Thyroid gland (tissue), 4 donors: ENCODE results near the gene LRRN4CL. TPM values are rescaled to one million over a fixed set of nuclear protein-coding genes. Genes with fewer than 3 reads are reported as not detected.
A peak's percentile ranks its signal among the peaks of the same experiment; 100 is the strongest.
"Not testable (repeated sequence)": the region's sequence is repeated elsewhere in the genome, so short reads cannot be mapped to it uniquely, and the experiment has no call there.

ENCODE experiments used
- DNase-seq, 2 donors: peaks; one replicate each; pipeline ENCODE4 v3.0.0-alpha.2; 2019
- H3K27ac ChIP-seq, 3 donors: fragments of 200-600 bp; sonication (generic); 1 replicate in 2 of 3; 2 replicates in 1 of 3; pipeline ENCODE4 v1.5.1; 2016 to 2019; ENCODE audit warnings: mild to moderate bottlenecking in 1 of 3, moderate library complexity in 1 of 3
- H3K27me3 ChIP-seq: fragments of 200-600 bp; sonication (generic); one replicate; pipeline ENCODE4 v1.5.1; 2019
- H3K36me3 ChIP-seq, 2 donors: fragments of 200-600 bp; sonication (generic); one replicate each; pipeline ENCODE4 v1.5.1; 2016 to 2019
- H3K4me1 ChIP-seq, 2 donors: fragments of 200-600 bp; sonication (generic); one replicate each; pipeline ENCODE4 v1.5.1; 2017 to 2019
- H3K4me3 ChIP-seq, 3 donors: fragments of 200-600 bp; sonication (generic); replicated peaks in 1 of 3; 1 replicate in 2 of 3; 2 replicates in 1 of 3; pipeline ENCODE4 v1.5.1; 2016; ENCODE audit warnings: mild to moderate bottlenecking in 1 of 3
- H3K9me3 ChIP-seq: fragments of 200-600 bp; sonication (generic); one replicate; pipeline ENCODE4 v1.5.1; 2017
- CTCF ChIP-seq, 6 experiments: fragments of 200-600 bp in 3 of 6; fragments of 450-650 bp in 3 of 6; sonication (generic) in 3 of 6; IDR thresholded peaks; one replicate each; pipeline ENCODE4 v1.5.1; 2016 to 2019; ENCODE audit warnings: antibody characterized with exemption in 6 of 6, mild to moderate bottlenecking in 2 of 6, inconsistent platforms in 1 of 6, moderate library complexity in 1 of 6
- POLR2A ChIP-seq, 2 donors: fragments of 450-650 bp; IDR thresholded peaks; one replicate each; pipeline ENCODE4 v1.6.1; 2017; ENCODE audit warnings: antibody characterized with exemption in 2 of 2, mild to moderate bottlenecking in 2 of 2, moderate library complexity in 1 of 2
- WGBS, 2 donors: methylation state at CpG; one replicate each; pipeline ENCODE4 v1.1.5; 2017; 5-methylcytosine and 5-hydroxymethylcytosine counted together
- intact Hi-C: fragments of 100-400 bp; cut with DNase I; formaldehyde crosslinking; loops from one replicate; pipeline ENCODE4 v1.15.1; 2023
- total RNA-seq, 4 donors: library from RNA; depleted of rRNA; stranded (reverse); fragments of >200 nt; gene quantifications; one replicate each; pipeline ENCODE4 v1.2.3, GENCODE V29; 2016

The LRRN4CL gene
- total RNA-seq, 4 donors from 2014 or later: 2.5 to 18.3 (median 9.0) TPM

GRCh38 chr11:62652161-62653006 lies 36.9 kb downstream of the LRRN4CL start:
- intact Hi-C loops: no loop called here
- H3K4me1 ChIP-seq: peaks cover 6 to 11% of the 10 kb centered on the region in 2 donors

GRCh38 chr11:62650283-62650682 lies 39.0 kb downstream of the LRRN4CL start:
- DNase-seq, intact Hi-C loops, H3K4me3 ChIP-seq, H3K27ac ChIP-seq, H3K9me3 ChIP-seq, H3K27me3 ChIP-seq: not testable (repeated sequence)
- Histone ChIP-seq H3K4me1 (peaks cover 16 to 18% of the 10 kb centered on the region in 2 donors), H3K36me3 (peaks cover 0 to 16% of the 10 kb centered on the region in 2 donors)
- 96 to 97% methylated on average over 12 of the region's 12 CpGs for WGBS, 2 donors

More at GRCh38 chr11:62652161-62653006, 36.9 kb downstream of the LRRN4CL start:
- TF ChIP-seq POLR2A (IDR thresholded peaks at IDR 0.05): no peak
- TF ChIP-seq CTCF (IDR thresholded peaks at IDR 0.05): no peak
- 46 to 66% methylated on average over 9 to 12 of the region's 16 CpGs for WGBS, 2 donors
- peak overlapping the region; percentile 46 to 61 (median 60) for H3K4me3 ChIP-seq
- H3K27me3 ChIP-seq: no peaks in the 10 kb centered on the region
- peaks cover 0 to 16% of the 10 kb centered on the region in 2 donors for H3K36me3 ChIP-seq
- DNase-seq: no peak
- no peaks in the 10 kb centered on the region for H3K9me3 ChIP-seq
- peak overlapping the region; percentile 69 to 77 (median 76) for H3K27ac ChIP-seq

GRCh38 chr11:62649486-62649885 lies 39.8 kb downstream of the LRRN4CL start:
- no peak for DNase-seq
- Histone ChIP-seq H3K4me1 (peaks cover 19 to 22% of the 10 kb centered on the region in 2 donors), H3K4me3 (no peak overlapping the region), H3K9me3 (no peaks in the 10 kb centered on the region), H3K36me3 (peaks cover 0 to 16% of the 10 kb centered on the region in 2 donors), H3K27ac (no peak overlapping the region), H3K27me3 (no peaks in the 10 kb centered on the region)
- WGBS, 2 donors: 93% methylated on average over 11 of the region's 11 CpGs
- TF ChIP-seq POLR2A (IDR thresholded peaks at IDR 0.05) (no peak), CTCF (IDR thresholded peaks at IDR 0.05) (no peak)
- intact Hi-C loops: no loop called here

GRCh38 chr11:62648967-62649364 lies 40.4 kb downstream of the LRRN4CL start:
- H3K4me1 ChIP-seq: peaks cover 19 to 22% of the 10 kb centered on the region in 2 donors
- TF ChIP-seq CTCF (IDR thresholded peaks at IDR 0.05) (no peak), POLR2A (IDR thresholded peaks at IDR 0.05) (no peak)
- H3K36me3 ChIP-seq: peaks cover 0 to 18% of the 10 kb centered on the region in 2 donors
- no peaks in the 10 kb centered on the region for H3K27me3 ChIP-seq
- intact Hi-C loops: no loop called here
- H3K4me3 ChIP-seq: no peak overlapping the region
- no peaks in the 10 kb centered on the region for H3K9me3 ChIP-seq
- no peak for DNase-seq
- H3K27ac ChIP-seq: no peak overlapping the region
- WGBS, 2 donors: 92 to 93% methylated on average over 11 of the region's 11 CpGs

DNA sequence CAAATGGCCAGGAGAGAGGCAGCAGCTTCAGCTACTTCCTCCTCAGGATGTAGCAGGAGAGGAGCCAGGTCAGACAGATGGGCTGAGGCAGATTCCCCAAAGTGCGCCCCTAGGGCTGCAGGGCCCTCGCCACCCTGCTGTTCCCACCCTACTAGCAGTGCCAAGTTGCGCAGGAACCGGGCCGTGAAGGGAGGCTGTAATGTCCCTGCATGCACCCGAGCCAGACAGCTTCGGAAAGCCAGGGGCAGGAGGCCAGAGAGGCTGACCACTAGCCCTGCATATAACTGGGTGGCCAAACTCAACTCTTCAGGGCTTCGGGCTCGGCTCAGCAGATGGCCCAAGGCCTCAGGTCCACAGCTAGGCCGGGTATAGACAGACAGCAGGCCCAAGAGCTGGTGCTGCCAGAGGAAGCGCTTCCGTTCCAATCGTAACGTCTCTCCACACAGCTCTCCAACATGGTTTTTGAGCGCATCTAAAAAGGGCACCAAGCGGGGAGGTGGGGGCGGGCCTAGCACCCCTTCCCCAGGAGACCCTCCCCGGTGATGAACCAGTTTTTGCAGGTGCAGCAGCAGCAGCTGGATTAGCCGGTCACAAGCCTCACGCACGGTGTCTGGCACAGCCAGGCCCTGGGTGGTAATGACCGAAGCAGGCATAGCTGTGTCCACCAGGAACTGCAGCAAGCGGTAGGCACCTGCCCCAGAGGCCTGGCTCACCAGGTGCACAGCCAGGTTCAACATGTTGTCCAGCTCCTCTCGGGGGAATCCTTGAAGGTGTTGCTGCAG lies 41.0 kb downstream of the LRRN4CL start:
- H3K4me1 ChIP-seq: peaks cover 19 to 22% of the 10 kb centered on the region in 2 donors
- DNase-seq: no peak
- 91 to 95% methylated on average over 18 to 19 of the region's 24 CpGs for WGBS, 2 donors
- no peaks in the 10 kb centered on the region for H3K9me3 ChIP-seq
- no peaks in the 10 kb centered on the region for H3K27me3 ChIP-seq
- peaks cover under 1 to 18% of the 10 kb centered on the region in 2 donors for H3K36me3 ChIP-seq
- no peak overlapping the region for H3K4me3 ChIP-seq
- no peak overlapping the region for H3K27ac ChIP-seq
- TF ChIP-seq CTCF (IDR thresholded peaks at IDR 0.05) (no peak), POLR2A (IDR thresholded peaks at IDR 0.05) (no peak)
- intact Hi-C loops: no loop called here
